ENCODE measurements around the gene ICA1. TPM values are rescaled to one million over a fixed set of nuclear protein-coding genes. Genes with fewer than 3 reads are reported as not detected.

ICA1 gene
- total RNA-seq, 1 donor from 2014 or later, result 13.1 TPM

GRCh38 chr7:8117195-8117594 lies 144.8 kb downstream of the ICA1 start:
- Histone ChIP-seq H3K27me3 (no peaks in the 10 kb centered on the region), H3K27ac (no peak overlapping the region), H4K20me1 (ENCODE audit: low read depth) (no peaks in the 10 kb centered on the region), H2AFZ (replicated peaks) (no peak overlapping the region), H3K4me2 (no peak overlapping the region), H3K9ac (no peak overlapping the region), H3K79me2 (ENCODE audit: low read depth) (no peaks in the 10 kb centered on the region), H3K36me3 (no peaks in the 10 kb centered on the region), H3F3A (ENCODE audit: low read depth) (no peaks in the 10 kb centered on the region), H3K9me3 (ENCODE audit: low read depth) (no peaks in the 10 kb centered on the region), H3K4me1 (no peaks in the 10 kb centered on the region), H3K4me3 (no peak overlapping the region)
- DNase-seq (ENCODE audit: low spot score), result no peak
- TF ChIP-seq EZH2 (IDR thresholded peaks at IDR 0.05) (no peak), CTCF (IDR thresholded peaks at IDR 0.05) (no peak), EZH2phosphoT487 (IDR thresholded peaks at IDR 0.05) (no peak)
- no peaks in the 10 kb centered on the region for H3K4me1 Mint-ChIP-seq
- no peak overlapping the region for H3K4me3 Mint-ChIP-seq
- peaks cover 2% of the 10 kb centered on the region for H3K9me3 Mint-ChIP-seq
- no peaks in the 10 kb centered on the region for H3K36me3 Mint-ChIP-seq
- H3K27me3 Mint-ChIP-seq (ENCODE audit: insufficient read depth, low read depth), result peaks cover 4% of the 10 kb centered on the region
- H3K27ac Mint-ChIP-seq, result no peak overlapping the region

DNA sequence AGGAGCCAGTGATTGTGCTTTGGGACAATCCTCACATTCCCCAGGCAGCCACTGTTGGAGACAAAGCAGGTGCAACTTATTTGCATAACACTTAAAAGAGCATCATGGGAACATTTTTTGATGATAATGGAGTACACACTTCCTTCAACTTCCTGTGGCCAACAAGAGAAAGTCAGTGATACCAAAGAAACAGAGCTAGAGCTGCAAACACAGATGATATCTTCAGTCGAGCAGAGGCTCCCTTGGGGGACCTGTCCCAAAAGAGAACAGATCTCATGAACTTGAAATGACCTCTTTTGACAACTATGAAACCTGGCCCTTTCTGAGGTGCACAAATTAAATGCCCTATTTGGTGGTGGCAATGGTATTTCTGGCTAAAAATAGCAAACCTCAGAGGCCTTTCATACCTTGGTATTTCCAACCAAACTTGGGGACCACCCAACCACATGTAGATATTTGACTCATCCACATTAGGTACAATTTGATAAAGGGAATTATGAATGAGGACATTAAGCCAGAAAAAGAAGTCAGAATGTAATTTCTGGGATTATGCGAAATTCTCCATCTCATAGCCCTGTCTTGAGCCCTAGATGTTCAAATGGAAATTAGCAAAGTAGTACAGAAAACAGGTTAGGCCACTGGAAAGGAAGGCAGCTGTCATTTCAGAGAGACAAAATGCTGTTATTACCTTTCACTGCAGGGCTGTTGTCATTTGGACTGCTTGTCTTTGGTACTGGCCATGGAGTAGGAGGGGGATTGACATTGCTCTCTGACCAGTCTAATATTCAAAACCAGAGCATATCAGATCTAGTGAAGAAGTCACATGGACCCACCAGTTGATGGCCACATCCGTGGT lies 146.2 kb downstream of the ICA1 start:
- Mint-ChIP-seq H3K4me1 (peaks cover 6% of the 10 kb centered on the region), H3K27ac (no peak overlapping the region), H3K4me3 (no peak overlapping the region), H3K36me3 (no peaks in the 10 kb centered on the region), H3K27me3 (ENCODE audit: insufficient read depth, low read depth) (peaks cover 3% of the 10 kb centered on the region), H3K9me3 (peaks cover 6% of the 10 kb centered on the region)
- H3K9me3 ChIP-seq (ENCODE audit: low read depth), result no peaks in the 10 kb centered on the region
- H3K4me1 ChIP-seq, result peaks cover 9% of the 10 kb centered on the region
- H3K9ac ChIP-seq, result no peak overlapping the region
- no peaks in the 10 kb centered on the region for H3K36me3 ChIP-seq
- H3K27ac ChIP-seq, result no peak overlapping the region
- H4K20me1 ChIP-seq (ENCODE audit: low read depth), result no peaks in the 10 kb centered on the region
- H3K4me2 ChIP-seq, result no peak overlapping the region
- H2AFZ ChIP-seq (replicated peaks), result no peak overlapping the region
- no peak for TF ChIP-seq EZH2 (IDR thresholded peaks at IDR 0.05)
- TF ChIP-seq CTCF (IDR thresholded peaks at IDR 0.05), result no peak
- no peak for TF ChIP-seq EZH2phosphoT487 (IDR thresholded peaks at IDR 0.05)
- H3K79me2 ChIP-seq (ENCODE audit: low read depth), result no peaks in the 10 kb centered on the region
- no peak overlapping the region for H3K4me3 ChIP-seq
- DNase-seq (ENCODE audit: low spot score), result no peak
- no peaks in the 10 kb centered on the region for H3K27me3 ChIP-seq
- peaks cover 7% of the 10 kb centered on the region for H3F3A ChIP-seq (ENCODE audit: low read depth)

DNA sequence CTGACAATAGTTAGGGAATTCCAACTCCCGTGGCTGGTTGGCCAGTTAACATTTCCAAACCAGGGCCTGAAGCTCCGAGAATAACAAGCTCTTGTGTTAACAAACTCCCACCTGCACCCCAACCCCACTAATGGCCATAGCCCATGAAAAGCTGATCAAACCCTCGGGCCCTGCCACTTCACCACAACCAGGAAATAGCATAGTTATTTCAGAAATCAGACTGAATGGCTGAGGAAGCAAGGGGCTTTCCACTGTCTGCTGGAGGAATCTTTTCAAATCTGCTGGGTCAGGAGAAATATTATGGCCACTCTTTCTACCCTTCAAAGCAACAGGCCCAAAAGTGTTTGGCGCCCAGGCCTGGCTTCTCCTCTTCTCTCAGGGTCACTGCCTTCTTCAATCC lies 147.8 kb downstream of the ICA1 start:
- no peaks in the 10 kb centered on the region for H3K9me3 ChIP-seq (ENCODE audit: low read depth)
- DNase-seq (ENCODE audit: low spot score), result no peak
- no peak overlapping the region for H2AFZ ChIP-seq (replicated peaks)
- no peaks in the 10 kb centered on the region for H3K79me2 ChIP-seq (ENCODE audit: low read depth)
- H3K36me3 Mint-ChIP-seq, result no peaks in the 10 kb centered on the region
- peaks cover 6% of the 10 kb centered on the region for H3K4me1 Mint-ChIP-seq
- H3K9ac ChIP-seq, result no peak overlapping the region
- H3K27me3 ChIP-seq, result no peaks in the 10 kb centered on the region
- H3K27ac Mint-ChIP-seq, result no peak overlapping the region
- TF ChIP-seq CTCF (IDR thresholded peaks at IDR 0.05), result no peak
- no peak for TF ChIP-seq EZH2phosphoT487 (IDR thresholded peaks at IDR 0.05)
- TF ChIP-seq EZH2 (IDR thresholded peaks at IDR 0.05), result no peak
- H3K27me3 Mint-ChIP-seq (ENCODE audit: insufficient read depth, low read depth), result peaks cover 3% of the 10 kb centered on the region
- H3K4me3 ChIP-seq, result no peak overlapping the region
- H3K4me3 Mint-ChIP-seq, result no peak overlapping the region
- H3K9me3 Mint-ChIP-seq, result peaks cover 6% of the 10 kb centered on the region
- no peaks in the 10 kb centered on the region for H3K36me3 ChIP-seq
- H4K20me1 ChIP-seq (ENCODE audit: low read depth), result no peaks in the 10 kb centered on the region
- no peak overlapping the region for H3K4me2 ChIP-seq
- H3K27ac ChIP-seq, result no peak overlapping the region
- H3K4me1 ChIP-seq, result peaks cover 9% of the 10 kb centered on the region
- peaks cover 7% of the 10 kb centered on the region for H3F3A ChIP-seq (ENCODE audit: low read depth)

Data from neural progenitor cell (in vitro differentiated cells).